Common myeloid progenitor, CD34-positive (primary cell): Measurements from ENCODE around the gene CHEK1.

Experiments
- CTCF ChIA-PET: fragments of 350-600 bp; sonication (Branson Sonifier 250); formaldehyde crosslinking; loops from one replicate; lab custom pipeline; 2021; ENCODE audit warnings: antibody characterized with exemption; lab: Charles Lee
- POLR2A ChIA-PET: fragments of 350-600 bp; sonication (Branson Sonifier 250); formaldehyde crosslinking; loops from one replicate; lab custom pipeline; 2021; ENCODE audit warnings: antibody characterized with exemption; lab: Charles Lee
- DNase-seq, 3 donors: peaks; one replicate each; pipeline versions ENCODE4 v3.0.0 to v3.0.0-alpha.2; 2013
- H3K27ac ChIP-seq, 2 experiments: 1 replicate in 1 of 2; 2 replicates in 1 of 2; pipeline ENCODE4 v1.7.0; 2013; ENCODE audit warnings: inconsistent platforms in 2 of 2, low read length in 2 of 2, mild to moderate bottlenecking in 2 of 2, low read depth in 1 of 2, moderate library complexity in 1 of 2; ENCODE audit not compliant: severe bottlenecking in 2 of 2, insufficient read depth in 1 of 2, poor library complexity in 1 of 2
- H3K27me3 ChIP-seq, 5 experiments: replicated peaks in 2 of 5; 1 replicate in 3 of 5; 2 replicates in 2 of 5; pipeline versions ENCODE4 v1.6.1 to v1.7.0; 2013; ENCODE audit warnings: low read length in 4 of 5, mild to moderate bottlenecking in 2 of 5, moderate library complexity in 2 of 5, inconsistent platforms in 1 of 5; ENCODE audit not compliant: insufficient read depth in 5 of 5, control insufficient read depth in 4 of 5
- H3K36me3 ChIP-seq, 4 experiments: 1 replicate in 2 of 4; 2 replicates in 2 of 4; pipeline versions ENCODE4 v1.6.1 to v1.7.0; 2013; ENCODE audit warnings: low read length in 3 of 4, control low read depth in 1 of 4, mild to moderate bottlenecking in 1 of 4; ENCODE audit not compliant: control insufficient read depth in 4 of 4, insufficient read depth in 4 of 4
- H3K4me1 ChIP-seq, 4 experiments: 1 replicate in 3 of 4; 2 replicates in 1 of 4; pipeline versions ENCODE4 v1.6.1 to v1.7.1; 2013; ENCODE audit warnings: low read length in 3 of 4, mild to moderate bottlenecking in 3 of 4, control low read depth in 1 of 4, inconsistent platforms in 1 of 4, moderate library complexity in 1 of 4; ENCODE audit not compliant: control insufficient read depth in 4 of 4, insufficient read depth in 4 of 4; ENCODE audit errors: control extremely low read depth in 1 of 4
- H3K4me3 ChIP-seq, 7 experiments: 1 replicate in 4 of 7; 2 replicates in 3 of 7; pipeline versions ENCODE4 v1.5.1 to v1.7.0; 2013; ENCODE audit warnings: mild to moderate bottlenecking in 7 of 7, low read length in 6 of 7, moderate library complexity in 6 of 7, inconsistent platforms in 2 of 7, low read depth in 2 of 7, control low read depth in 1 of 7; ENCODE audit not compliant: insufficient read depth in 4 of 7, control insufficient read depth in 1 of 7; ENCODE audit errors: extremely low read depth in 1 of 7
- H3K9me3 ChIP-seq, 5 experiments: 1 replicate in 4 of 5; 2 replicates in 1 of 5; pipeline versions ENCODE4 v1.6.1 to v1.7.1; 2013; ENCODE audit warnings: low read length in 4 of 5, mild to moderate bottlenecking in 2 of 5, inconsistent platforms in 1 of 5, low read depth in 1 of 5, moderate library complexity in 1 of 5; ENCODE audit not compliant: control insufficient read depth in 4 of 5, insufficient read depth in 2 of 5; ENCODE audit errors: control extremely low read depth in 1 of 5
- WGBS: methylation state at CpG from one replicate; pipeline ENCODE4 v1.1.5; 2013; ENCODE audit not compliant: insufficient coverage; 5-methylcytosine and 5-hydroxymethylcytosine counted together

The CHEK1 gene

GRCh38 chr11:125587480-125587879 lies 37.5 kb upstream of the CHEK1 start:
- Histone ChIP-seq H3K27me3 (no peaks in the 10 kb centered on the region), H3K4me3 (no peak overlapping the region), H3K27ac (no peak overlapping the region), H3K36me3 (peaks cover 0 to 23% (median 11%) of the 10 kb centered on the region in 4 experiments), H3K4me1 (peaks cover 0 to 10% (median 5%) of the 10 kb centered on the region in 4 experiments), H3K9me3 (no peaks in the 10 kb centered on the region)
- ChIA-PET POLR2A (interaction anchor here (1.1 kb wide), 1 partner anchor 18 kb away, joined by 3 read pairs; the partner anchor contains the start of gene EI24), CTCF (interaction anchor here (1.3 kb wide), 1 partner anchor 12 kb away, joined by 5 read pairs; no protein-coding TSS in a partner anchor)
- no peak for DNase-seq
- WGBS = 92% methylated on average over 1 of the region's 1 CpG

DNA sequence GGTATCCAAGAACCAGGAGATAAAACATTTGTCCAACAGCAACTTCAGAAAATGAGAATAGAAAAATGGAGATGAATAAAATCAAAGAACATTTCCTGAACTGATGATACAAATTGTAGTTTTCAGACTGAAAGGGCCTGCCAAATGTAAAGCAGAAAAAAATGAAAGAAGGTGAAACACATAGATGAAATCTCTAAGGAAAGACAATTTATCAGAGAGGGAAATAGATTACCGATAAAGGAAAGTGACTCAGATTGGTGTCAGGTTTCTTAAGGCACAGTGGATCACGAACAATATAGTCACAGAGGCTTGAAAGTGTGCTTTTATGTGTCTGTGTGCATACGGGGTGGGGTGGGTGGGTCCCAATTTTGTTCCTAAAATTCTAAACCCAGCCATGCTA lies 36.5 kb upstream of the CHEK1 start:
- Histone ChIP-seq H3K36me3 (peaks cover 0 to 12% (median 5%) of the 10 kb centered on the region in 4 experiments), H3K27ac (no peak overlapping the region), H3K4me1 (peaks cover 0 to 16% (median 10%) of the 10 kb centered on the region in 4 experiments), H3K9me3 (no peaks in the 10 kb centered on the region), H3K27me3 (no peaks in the 10 kb centered on the region), H3K4me3 (no peak overlapping the region)
- CTCF ChIA-PET = no interaction called here
- POLR2A ChIA-PET = no interaction called here
- DNase-seq = no peak
- WGBS = 75% methylated on average over 1 of the region's 3 CpGs

- Histone ChIP-seq H3K27me3 (no peaks in the 10 kb centered on the region), H3K27ac (peak overlapping the region; percentile 95 to 98), H3K36me3 (peaks cover 0 to 13% (median 3%) of the 10 kb centered on the region in 4 experiments), H3K4me3 (peak overlapping the region; percentile 52 to 99 (median 91)), H3K9me3 (no peaks in the 10 kb centered on the region), H3K4me1 (peaks cover 0 to 23% (median 17%) of the 10 kb centered on the region in 4 experiments)
- under 1% methylated on average over 26 of the region's 30 CpGs for WGBS
- DNase-seq = peak in 1 of 3 donors; percentile 37
- CTCF ChIA-PET = interaction anchor here (1.1 to 5.0 kb wide), 4 partner anchors 9 to 35 kb away, joined by 3 to 22 read pairs (median 3); partner anchors contain the start of gene EI24
- POLR2A ChIA-PET = interaction anchor here (0.6 to 1.7 kb wide), 3 partner anchors 11 to 75 kb away, joined by 3 to 11 read pairs (median 3); partner anchors contain the start of gene EI24
Measured at GRCh38 chr11:125591649-125592304, 33.2 kb upstream of the CHEK1 start.

- H3K27me3 ChIP-seq = no peaks in the 10 kb centered on the region
- peak; percentile 100 for DNase-seq
- peaks cover 0 to 23% (median 17%) of the 10 kb centered on the region in 4 experiments for H3K4me1 ChIP-seq
- peak within 1 kb of the TSS; percentile 95 to 98 for H3K27ac ChIP-seq
- peak within 1 kb of the TSS; percentile 52 to 99 (median 94) for H3K4me3 ChIP-seq
- CTCF ChIA-PET = interaction anchor here (1.1 to 5.0 kb wide), 5 partner anchors 10 to 35 kb away, joined by 3 to 22 read pairs (median 3); partner anchors contain the start of gene EI24
- POLR2A ChIA-PET = interaction anchor here (0.6 to 1.7 kb wide), 3 partner anchors 12 to 76 kb away, joined by 3 to 11 read pairs (median 3); partner anchors contain the start of gene EI24
- no peaks in the 10 kb centered on the region for H3K9me3 ChIP-seq
- WGBS = 0% methylated on average over 46 of the region's 55 CpGs
- peaks cover 2 to 21% (median 7%) of the 10 kb centered on the region in 4 experiments for H3K36me3 ChIP-seq
Measured at GRCh38 chr11:125592305-125593113, 32.5 kb upstream of the CHEK1 start, which contains the start of gene STT3A. Gene STT3A, plus strand, starts transcription at chr11:125592852. Its CDS starts 3,064 bp downstream, at chr11:125595916.

DNA sequence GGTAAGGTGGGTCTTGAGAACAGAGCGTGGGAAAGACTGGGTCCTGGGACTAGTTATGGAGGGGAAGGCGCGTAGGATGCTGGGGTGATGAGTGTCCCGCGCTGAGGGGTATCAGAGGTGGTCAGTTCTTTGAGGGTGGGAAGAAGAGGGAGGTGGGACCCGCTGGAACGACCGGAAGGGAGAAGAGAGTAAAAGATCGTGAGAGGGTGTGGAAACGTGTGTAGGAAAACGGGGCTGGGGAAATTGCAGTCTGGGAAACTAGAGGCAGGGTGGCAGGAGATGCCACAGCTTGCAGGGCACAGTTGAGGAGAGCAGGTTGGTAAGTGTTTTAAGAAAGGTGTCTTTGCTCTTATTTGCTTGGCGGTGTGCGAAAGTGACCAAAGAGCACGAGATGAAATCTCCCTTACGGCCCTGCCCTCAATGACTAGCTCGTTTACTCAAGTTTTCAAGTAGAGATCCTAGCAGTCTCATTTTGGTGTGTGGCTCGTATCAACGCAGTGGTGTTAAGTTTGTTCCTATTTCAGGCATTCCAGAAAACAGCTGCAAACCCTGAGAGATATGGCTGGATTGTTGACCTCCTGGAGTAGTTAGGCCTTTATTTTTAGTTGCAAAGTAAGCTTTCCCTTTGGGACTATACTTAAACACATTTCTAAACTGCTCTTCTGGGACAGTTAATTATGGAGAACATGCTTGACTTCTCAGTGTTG lies 31.7 kb upstream of the CHEK1 start:
- H3K9me3 ChIP-seq = no peaks in the 10 kb centered on the region
- H3K36me3 ChIP-seq = peaks cover 2 to 28% (median 10%) of the 10 kb centered on the region in 4 experiments
- DNase-seq = peak in 2 of 3 donors; percentile 39 to 51
- peak overlapping the region; percentile 90 to 95 for H3K27ac ChIP-seq
- POLR2A ChIA-PET = interaction anchor here (1.1 to 1.7 kb wide), 2 partner anchors 12 to 24 kb away, joined by 3 to 11 read pairs; partner anchors contain the start of gene EI24
- H3K4me3 ChIP-seq = peak overlapping the region; percentile 50 to 99 (median 94)
- no peaks in the 10 kb centered on the region for H3K27me3 ChIP-seq
- under 1% methylated on average over 17 of the region's 18 CpGs for WGBS
- H3K4me1 ChIP-seq = peaks cover 0 to 23% (median 17%) of the 10 kb centered on the region in 4 experiments
- CTCF ChIA-PET = interaction anchor here (0.6 to 5.0 kb wide), 5 partner anchors 8 to 24 kb away, joined by 3 to 22 read pairs (median 3); partner anchors contain the start of gene EI24

GRCh38 chr11:125594958-125595357 lies 30.0 kb upstream of the CHEK1 start:
- H3K27me3 ChIP-seq = no peaks in the 10 kb centered on the region
- no CpG with 5 or more reads among the region's 3 CpGs for WGBS
- H3K36me3 ChIP-seq = peaks cover 4 to 39% (median 20%) of the 10 kb centered on the region in 4 experiments
- POLR2A ChIA-PET = interaction anchor here (1.2 kb wide), 1 partner anchor 25 kb away, joined by 4 read pairs; no protein-coding TSS in a partner anchor
- H3K4me3 ChIP-seq = no peak overlapping the region
- CTCF ChIA-PET = no interaction called here
- H3K9me3 ChIP-seq = no peaks in the 10 kb centered on the region
- no peak overlapping the region for H3K27ac ChIP-seq
- no peak for DNase-seq
- H3K4me1 ChIP-seq = peaks cover 0 to 23% (median 17%) of the 10 kb centered on the region in 4 experiments
